ENCODE results near the gene HHIPL2. TPM values are rescaled to one million over a fixed set of nuclear protein-coding genes. Genes with fewer than 3 reads are reported as not detected.
A peak's percentile ranks its signal among the peaks of the same experiment; 100 is the strongest.

Gene HHIPL2
- polyA plus RNA-seq, 4 donors = 0.04 to 0.30 TPM; not detected in 2

GRCh38 chr1:222582099-222582774 lies 34.3 kb upstream of the HHIPL2 start:
- no peak for DNase-seq
- WGBS, 3 donors = 82 to 88% (median 85%) methylated on average over 4 of the region's 4 CpGs
- H3K27ac ChIP-seq (ENCODE audit: low read depth in 1 of 3, low read length in 2 of 3) = no peak overlapping the region

GRCh38 chr1:222579316-222579715 lies 31.4 kb upstream of the HHIPL2 start:
- H3K4me3 ChIP-seq (ENCODE audit: low read depth in 1 of 3, low read length in 3 of 3) = no peak overlapping the region
- 93 to 99% (median 95%) methylated on average over 3 of the region's 3 CpGs for WGBS, 3 donors
- FAIRE-seq (no peak), DNase-seq (no peak)
- peaks cover 6 to 14% (median 9%) of the 10 kb centered on the region in 3 donors for H3K36me3 ChIP-seq (ENCODE audit: control insufficient read depth in 3 of 3, insufficient read depth in 2 of 3, low read depth in 1 of 3, low read length in 3 of 3)
- no peaks in the 10 kb centered on the region for H3K4me1 ChIP-seq (ENCODE audit: control insufficient read depth in 3 of 3, insufficient read depth in 2 of 3, low read depth in 1 of 3, low read length in 2 of 3)
- no peaks in the 10 kb centered on the region for H3K27me3 ChIP-seq (ENCODE audit: control insufficient read depth in 3 of 3, insufficient read depth in 3 of 3, low read length in 3 of 3)
- H3K27ac ChIP-seq (ENCODE audit: low read depth in 1 of 3, low read length in 2 of 3) = no peak overlapping the region
- no peaks in the 10 kb centered on the region for H3K9me3 ChIP-seq (ENCODE audit: control insufficient read depth in 2 of 2, insufficient read depth in 1 of 2, low read depth in 1 of 2, low read length in 1 of 2)

More at GRCh38 chr1:222582099-222582774, 34.3 kb upstream of the HHIPL2 start:
- FAIRE-seq = no peak
- no peaks in the 10 kb centered on the region for H3K27me3 ChIP-seq (ENCODE audit: control insufficient read depth in 3 of 3, insufficient read depth in 3 of 3, low read length in 3 of 3)
- peaks cover 4 to 9% (median 7%) of the 10 kb centered on the region in 3 donors for H3K36me3 ChIP-seq (ENCODE audit: control insufficient read depth in 3 of 3, insufficient read depth in 2 of 3, low read depth in 1 of 3, low read length in 3 of 3)
- no peaks in the 10 kb centered on the region for H3K9me3 ChIP-seq (ENCODE audit: control insufficient read depth in 2 of 2, insufficient read depth in 1 of 2, low read depth in 1 of 2, low read length in 1 of 2)
- no peak overlapping the region for H3K4me3 ChIP-seq (ENCODE audit: low read depth in 1 of 3, low read length in 3 of 3)
- no peaks in the 10 kb centered on the region for H3K4me1 ChIP-seq (ENCODE audit: control insufficient read depth in 3 of 3, insufficient read depth in 2 of 3, low read depth in 1 of 3, low read length in 2 of 3)

- Histone ChIP-seq H3K4me1 (ENCODE audit: control insufficient read depth in 3 of 3, insufficient read depth in 2 of 3, low read depth in 1 of 3, low read length in 2 of 3) (no peaks in the 10 kb centered on the region), H3K9me3 (ENCODE audit: control insufficient read depth in 2 of 2, insufficient read depth in 1 of 2, low read depth in 1 of 2, low read length in 1 of 2) (no peaks in the 10 kb centered on the region), H3K27ac (ENCODE audit: low read depth in 1 of 3, low read length in 2 of 3) (no peak overlapping the region), H3K27me3 (ENCODE audit: control insufficient read depth in 3 of 3, insufficient read depth in 3 of 3, low read length in 3 of 3) (no peaks in the 10 kb centered on the region), H3K4me3 (ENCODE audit: low read depth in 1 of 3, low read length in 3 of 3) (no peak overlapping the region), H3K36me3 (ENCODE audit: control insufficient read depth in 3 of 3, insufficient read depth in 2 of 3, low read depth in 1 of 3, low read length in 3 of 3) (peaks cover 0 to 16% (median 4%) of the 10 kb centered on the region in 3 donors)
- 91 to 100% (median 99%) methylated on average over 1 of the region's 1 CpG for WGBS, 3 donors
- DNase-seq (no peak), FAIRE-seq (no peak)
Observed at GRCh38 chr1:222570837-222571236, 22.9 kb upstream of the HHIPL2 start.

- no peaks in the 10 kb centered on the region for H3K4me1 ChIP-seq (ENCODE audit: control insufficient read depth in 3 of 3, insufficient read depth in 2 of 3, low read depth in 1 of 3, low read length in 2 of 3)
- 96 to 100% (median 98%) methylated on average over 1 of the region's 1 CpG for WGBS, 3 donors
- no peaks in the 10 kb centered on the region for H3K27me3 ChIP-seq (ENCODE audit: control insufficient read depth in 3 of 3, insufficient read depth in 3 of 3, low read length in 3 of 3)
- FAIRE-seq (no peak), DNase-seq (no peak)
- no peak overlapping the region for H3K27ac ChIP-seq (ENCODE audit: low read depth in 1 of 3, low read length in 2 of 3)
- H3K9me3 ChIP-seq (ENCODE audit: control insufficient read depth in 2 of 2, insufficient read depth in 1 of 2, low read depth in 1 of 2, low read length in 1 of 2) = no peaks in the 10 kb centered on the region
- peaks cover 6 to 13% (median 7%) of the 10 kb centered on the region in 3 donors for H3K36me3 ChIP-seq (ENCODE audit: control insufficient read depth in 3 of 3, insufficient read depth in 2 of 3, low read depth in 1 of 3, low read length in 3 of 3)
- no peak overlapping the region for H3K4me3 ChIP-seq (ENCODE audit: low read depth in 1 of 3, low read length in 3 of 3)
Observed at GRCh38 chr1:222561656-222562055, 13.8 kb upstream of the HHIPL2 start.

GRCh38 chr1:222557574-222557973 lies 9.7 kb upstream of the HHIPL2 start:
- Histone ChIP-seq H3K4me3 (ENCODE audit: low read depth in 1 of 3, low read length in 3 of 3) (no peak overlapping the region), H3K27ac (ENCODE audit: low read depth in 1 of 3, low read length in 2 of 3) (no peak overlapping the region), H3K9me3 (ENCODE audit: control insufficient read depth in 2 of 2, insufficient read depth in 1 of 2, low read depth in 1 of 2, low read length in 1 of 2) (no peaks in the 10 kb centered on the region), H3K4me1 (ENCODE audit: control insufficient read depth in 3 of 3, insufficient read depth in 2 of 3, low read depth in 1 of 3, low read length in 2 of 3) (no peaks in the 10 kb centered on the region), H3K36me3 (ENCODE audit: control insufficient read depth in 3 of 3, insufficient read depth in 2 of 3, low read depth in 1 of 3, low read length in 3 of 3) (peaks cover 6 to 14% (median 7%) of the 10 kb centered on the region in 3 donors), H3K27me3 (ENCODE audit: control insufficient read depth in 3 of 3, insufficient read depth in 3 of 3, low read length in 3 of 3) (no peaks in the 10 kb centered on the region)
- 98 to 99% (median 98%) methylated on average over 7 of the region's 7 CpGs for WGBS, 3 donors
- FAIRE-seq (no peak), DNase-seq (no peak)

- H3K9me3 ChIP-seq (ENCODE audit: control insufficient read depth in 2 of 2, insufficient read depth in 1 of 2, low read depth in 1 of 2, low read length in 1 of 2) = no peaks in the 10 kb centered on the region
- no peak overlapping the region for H3K27ac ChIP-seq (ENCODE audit: low read depth in 1 of 3, low read length in 2 of 3)
- H3K4me3 ChIP-seq (ENCODE audit: low read depth in 1 of 3, low read length in 3 of 3) = no peak overlapping the region
- no peaks in the 10 kb centered on the region for H3K4me1 ChIP-seq (ENCODE audit: control insufficient read depth in 3 of 3, insufficient read depth in 2 of 3, low read depth in 1 of 3, low read length in 2 of 3)
- DNase-seq (no peak), FAIRE-seq (no peak)
- 80 to 85% (median 82%) methylated on average over 6 of the region's 6 CpGs for whole genome bisulfite sequencing, 3 donors
- peaks cover 6 to 14% (median 7%) of the 10 kb centered on the region in 3 donors for H3K36me3 ChIP-seq (ENCODE audit: control insufficient read depth in 3 of 3, insufficient read depth in 2 of 3, low read depth in 1 of 3, low read length in 3 of 3)
- no peaks in the 10 kb centered on the region for H3K27me3 ChIP-seq (ENCODE audit: control insufficient read depth in 3 of 3, insufficient read depth in 3 of 3, low read length in 3 of 3)
Observed at GRCh38 chr1:222557148-222557547, 9.2 kb upstream of the HHIPL2 start.

GRCh38 chr1:222555992-222556615 lies 8.2 kb upstream of the HHIPL2 start:
- no peaks in the 10 kb centered on the region for H3K4me1 ChIP-seq (ENCODE audit: control insufficient read depth in 3 of 3, insufficient read depth in 2 of 3, low read depth in 1 of 3, low read length in 2 of 3)
- H3K4me3 ChIP-seq (ENCODE audit: low read depth in 1 of 3, low read length in 3 of 3) = no peak overlapping the region
- DNase-seq (peak in 1 of 2 donors; percentile 37), FAIRE-seq (no peak)
- peaks cover 4 to 14% (median 7%) of the 10 kb centered on the region in 3 donors for H3K36me3 ChIP-seq (ENCODE audit: control insufficient read depth in 3 of 3, insufficient read depth in 2 of 3, low read depth in 1 of 3, low read length in 3 of 3)
- no peaks in the 10 kb centered on the region for H3K27me3 ChIP-seq (ENCODE audit: control insufficient read depth in 3 of 3, insufficient read depth in 3 of 3, low read length in 3 of 3)
- 94 to 96% (median 94%) methylated on average over 2 of the region's 2 CpGs for WGBS, 3 donors
- no peaks in the 10 kb centered on the region for H3K9me3 ChIP-seq (ENCODE audit: control insufficient read depth in 2 of 2, insufficient read depth in 1 of 2, low read depth in 1 of 2, low read length in 1 of 2)
- H3K27ac ChIP-seq (ENCODE audit: low read depth in 1 of 3, low read length in 2 of 3) = no peak overlapping the region

- Histone ChIP-seq H3K4me3 (ENCODE audit: low read depth in 1 of 3, low read length in 3 of 3) (no peak overlapping the region), H3K36me3 (ENCODE audit: control insufficient read depth in 3 of 3, insufficient read depth in 2 of 3, low read depth in 1 of 3, low read length in 3 of 3) (peaks cover 0 to 14% (median 2%) of the 10 kb centered on the region in 3 donors), H3K27ac (ENCODE audit: low read depth in 1 of 3, low read length in 2 of 3) (no peak overlapping the region), H3K27me3 (ENCODE audit: control insufficient read depth in 3 of 3, insufficient read depth in 3 of 3, low read length in 3 of 3) (no peaks in the 10 kb centered on the region), H3K9me3 (ENCODE audit: control insufficient read depth in 2 of 2, insufficient read depth in 1 of 2, low read depth in 1 of 2, low read length in 1 of 2) (no peaks in the 10 kb centered on the region), H3K4me1 (ENCODE audit: control insufficient read depth in 3 of 3, insufficient read depth in 2 of 3, low read depth in 1 of 3, low read length in 2 of 3) (no peaks in the 10 kb centered on the region)
- FAIRE-seq = no peak
- WGBS, 3 donors = 92 to 96% (median 94%) methylated on average over 5 of the region's 5 CpGs
- DNase-seq = no peak
Observed at GRCh38 chr1:222554177-222554576, 6.3 kb upstream of the HHIPL2 start.
